Mesodermal cell (in vitro differentiated cells): ENCODE measurements around the gene MPHOSPH6.

ENCODE experiments used
- H3K27ac ChIP-seq: 2 replicates; pipeline ENCODE4 v1.7.0; 2013; ENCODE audit warnings: mild to moderate bottlenecking, low read depth, low read length, moderate library complexity; ENCODE audit not compliant: severe bottlenecking
- H3K36me3 ChIP-seq: 2 replicates; pipeline ENCODE4 v1.7.1; 2013; ENCODE audit warnings: mild to moderate bottlenecking, low read length, moderate library complexity; ENCODE audit not compliant: control insufficient read depth, insufficient read depth
- H3K4me1 ChIP-seq: one replicate; pipeline ENCODE4 v1.7.1; 2013; ENCODE audit warnings: mild to moderate bottlenecking, low read length; ENCODE audit not compliant: insufficient read depth, control insufficient read depth, poor library complexity, severe bottlenecking
- H3K4me3 ChIP-seq: 2 replicates; pipeline ENCODE4 v1.7.0; 2013; ENCODE audit warnings: low read length, control low read depth, mild to moderate bottlenecking; ENCODE audit not compliant: insufficient read depth, poor library complexity, severe bottlenecking; ENCODE audit errors: extremely low read depth
- H3K9me3 ChIP-seq: 2 replicates; pipeline ENCODE4 v1.7.1; 2013; ENCODE audit warnings: mild to moderate bottlenecking, low read length, moderate library complexity; ENCODE audit not compliant: control insufficient read depth
- whole genome bisulfite sequencing, 2 experiments: methylation state at CpG; one replicate each; pipeline ENCODE4 v1.1.5; 2013; ENCODE audit warnings: missing lambda C conversion rate in 2 of 2; ENCODE audit not compliant: insufficient coverage in 2 of 2; 5-methylcytosine and 5-hydroxymethylcytosine counted together

The MPHOSPH6 gene

GRCh38 chr16:82175627-82176026 lies 5.6 kb upstream of the MPHOSPH6 start:
- Histone ChIP-seq H3K36me3 (no peaks in the 10 kb centered on the region), H3K4me3 (no peak overlapping the region), H3K9me3 (no peaks in the 10 kb centered on the region), H3K4me1 (no peaks in the 10 kb centered on the region), H3K27ac (no peak overlapping the region)
- 83 to 85% methylated on average over 4 of the region's 4 CpGs for WGBS, 2 experiments

DNA sequence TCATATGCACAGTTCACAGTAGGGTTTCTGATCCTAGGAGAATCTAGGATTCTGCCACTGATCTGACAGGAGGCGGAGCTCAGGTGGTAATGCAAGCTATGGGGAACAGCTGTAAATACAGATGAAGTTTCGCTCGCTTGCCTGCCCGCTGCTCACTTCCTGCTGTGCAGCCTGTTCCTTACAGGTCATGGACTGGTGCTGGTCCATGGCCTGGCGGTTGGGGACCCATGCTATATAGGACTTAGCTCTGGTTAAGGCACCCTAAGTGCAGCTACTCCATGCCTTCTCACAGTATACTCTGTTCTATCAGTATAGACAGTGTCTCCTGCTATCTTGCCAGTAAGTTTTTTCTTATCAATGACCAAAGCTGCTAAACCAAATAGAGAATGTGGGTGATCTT lies 2.4 kb downstream of the MPHOSPH6 start:
- no peak overlapping the region for H3K27ac ChIP-seq
- H3K9me3 ChIP-seq = peaks cover 6% of the 10 kb centered on the region
- no peaks in the 10 kb centered on the region for H3K4me1 ChIP-seq
- peaks cover 53% of the 10 kb centered on the region for H3K36me3 ChIP-seq
- no peak overlapping the region for H3K4me3 ChIP-seq
- WGBS, 2 experiments = 98% methylated on average over 4 to 5 of the region's 5 CpGs

GRCh38 chr16:82160226-82160625 lies 9.8 kb downstream of the MPHOSPH6 start:
- Histone ChIP-seq H3K9me3 (no peaks in the 10 kb centered on the region), H3K4me1 (no peaks in the 10 kb centered on the region), H3K4me3 (no peak overlapping the region), H3K36me3 (peaks cover 91% of the 10 kb centered on the region), H3K27ac (no peak overlapping the region)
- 77 to 79% methylated on average over 5 to 6 of the region's 6 CpGs for WGBS, 2 experiments

- Histone ChIP-seq H3K4me1 (peaks cover 7% of the 10 kb centered on the region), H3K4me3 (no peak overlapping the region), H3K36me3 (peaks cover 87% of the 10 kb centered on the region), H3K9me3 (no peaks in the 10 kb centered on the region), H3K27ac (no peak overlapping the region)
- 86 to 91% methylated on average over 2 to 3 of the region's 5 CpGs for WGBS, 2 experiments
Measured at GRCh38 chr16:82157836-82158235, 12.2 kb downstream of the MPHOSPH6 start.

DNA sequence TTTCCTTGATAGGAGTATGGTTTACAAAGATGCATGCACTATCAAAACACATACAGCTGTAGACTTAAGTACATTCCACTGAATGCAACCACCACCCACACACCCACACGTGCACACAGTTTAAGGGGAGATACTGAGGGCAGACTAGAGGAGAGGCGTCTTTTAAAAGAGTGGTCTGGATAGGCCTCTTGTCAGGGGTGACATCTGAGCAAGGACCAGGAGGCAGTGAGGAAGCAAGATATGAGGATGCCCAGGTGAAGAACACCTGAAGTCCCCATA lies 12.6 kb downstream of the MPHOSPH6 start:
- Histone ChIP-seq H3K9me3 (no peaks in the 10 kb centered on the region), H3K4me1 (peaks cover 11% of the 10 kb centered on the region), H3K36me3 (peaks cover 87% of the 10 kb centered on the region), H3K27ac (no peak overlapping the region), H3K4me3 (no peak overlapping the region)
- 83 to 100% methylated on average over 1 of the region's 2 CpGs for WGBS, 2 experiments

DNA sequence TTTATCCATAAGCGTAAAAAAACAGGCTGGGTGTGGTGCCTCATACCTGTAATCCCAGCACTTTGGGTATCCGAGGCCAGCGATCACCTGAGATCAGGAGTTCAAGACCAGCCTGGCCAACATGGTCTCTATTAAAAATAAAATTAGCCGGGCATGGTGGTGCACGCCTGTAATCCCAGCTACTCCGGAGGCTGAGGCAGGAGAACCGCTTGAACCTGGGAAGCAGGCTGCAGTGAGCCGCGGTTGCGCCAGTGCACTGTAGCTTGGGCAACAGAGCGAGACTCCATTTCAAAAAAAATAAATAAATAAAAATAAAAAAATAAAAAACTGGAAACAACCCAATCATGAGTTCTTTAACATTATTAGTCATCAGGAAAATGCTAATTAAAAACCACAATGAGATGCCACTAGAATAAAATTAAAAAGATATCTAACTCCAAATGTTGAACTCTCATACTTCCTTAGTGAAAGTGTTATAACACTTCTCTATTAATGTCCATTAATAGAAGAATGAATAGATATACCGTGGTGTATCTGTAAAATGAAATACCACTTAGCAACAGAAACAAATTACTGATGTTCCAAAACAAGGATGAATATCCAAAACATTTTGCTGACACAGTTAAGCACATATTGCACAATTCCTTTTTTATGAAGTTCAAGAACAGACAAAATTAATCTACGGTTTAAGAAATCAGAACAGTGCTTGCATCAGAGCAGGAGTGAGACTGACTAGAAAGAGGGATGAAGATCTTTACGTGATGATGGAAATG lies 13.1 kb downstream of the MPHOSPH6 start:
- peaks cover 16% of the 10 kb centered on the region for H3K4me1 ChIP-seq
- WGBS, 2 experiments = 89 to 98% methylated on average over 6 to 7 of the region's 14 CpGs
- peaks cover 84% of the 10 kb centered on the region for H3K36me3 ChIP-seq
- no peak overlapping the region for H3K27ac ChIP-seq
- H3K4me3 ChIP-seq = no peak overlapping the region
- H3K9me3 ChIP-seq = no peaks in the 10 kb centered on the region

DNA sequence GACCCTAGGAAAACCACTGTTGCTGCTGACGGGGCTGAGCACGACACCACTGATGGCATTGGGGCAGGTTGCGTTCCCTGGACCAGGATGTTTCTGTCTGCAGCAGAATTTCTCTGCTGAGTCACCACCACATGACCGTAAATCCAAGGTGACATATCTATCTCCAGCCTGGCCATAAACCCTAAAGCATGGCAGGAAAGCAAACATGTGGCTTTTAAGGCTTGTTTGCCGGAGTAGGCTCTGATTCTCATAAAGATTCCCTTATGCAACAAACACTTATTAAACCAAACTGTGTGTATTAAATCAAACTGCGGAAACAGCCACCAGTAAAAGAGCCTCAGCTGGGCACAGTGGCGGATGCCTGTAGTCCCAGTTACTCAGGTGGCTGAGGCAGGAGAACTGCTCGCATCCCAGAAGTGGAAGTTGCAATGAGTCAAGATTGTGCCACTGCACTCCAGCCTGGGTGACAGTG lies 17.3 kb downstream of the MPHOSPH6 start:
- Histone ChIP-seq H3K4me1 (peaks cover 17% of the 10 kb centered on the region), H3K4me3 (no peak overlapping the region), H3K27ac (peak overlapping the region; percentile 71), H3K36me3 (peaks cover 68% of the 10 kb centered on the region), H3K9me3 (no peaks in the 10 kb centered on the region)
- 95 to 96% methylated on average over 7 of the region's 8 CpGs for WGBS, 2 experiments

GRCh38 chr16:82152196-82152595 lies 17.8 kb downstream of the MPHOSPH6 start:
- peaks cover 68% of the 10 kb centered on the region for H3K36me3 ChIP-seq
- peaks cover 17% of the 10 kb centered on the region for H3K4me1 ChIP-seq
- 93 to 95% methylated on average over 2 of the region's 2 CpGs for WGBS, 2 experiments
- H3K4me3 ChIP-seq = no peak overlapping the region
- peak overlapping the region; percentile 71 for H3K27ac ChIP-seq
- H3K9me3 ChIP-seq = no peaks in the 10 kb centered on the region

DNA sequence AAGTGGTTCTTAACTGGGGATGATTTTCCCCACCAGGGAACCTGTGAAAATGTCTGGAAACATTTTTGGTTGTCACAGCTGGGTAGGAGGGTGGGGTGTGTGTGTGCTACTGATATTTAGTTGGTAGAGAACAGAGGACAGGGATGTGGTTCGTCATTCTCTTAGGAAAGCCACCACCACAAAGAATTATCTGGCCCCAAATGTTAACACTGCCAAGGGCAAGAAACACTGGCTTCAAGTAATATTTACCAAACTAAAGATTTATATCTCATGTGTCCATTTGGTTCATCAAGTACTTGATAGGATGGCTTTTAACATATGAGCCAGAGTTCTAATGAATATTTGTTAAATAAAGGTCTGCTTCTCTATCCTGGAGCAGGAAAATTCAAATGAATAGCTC lies 19.5 kb downstream of the MPHOSPH6 start:
- peaks cover 17% of the 10 kb centered on the region for H3K4me1 ChIP-seq
- WGBS, 2 experiments = no CpG with 5 or more reads among the region's 1 CpG

GRCh38 chr16:82149536-82149935 lies 20.5 kb downstream of the MPHOSPH6 start:
- no peaks in the 10 kb centered on the region for H3K9me3 ChIP-seq
- peaks cover 17% of the 10 kb centered on the region for H3K4me1 ChIP-seq
- H3K4me3 ChIP-seq = no peak overlapping the region
- no peak overlapping the region for H3K27ac ChIP-seq
- WGBS, 2 experiments = no CpG with 5 or more reads among the region's 2 CpGs
- H3K36me3 ChIP-seq = peaks cover 67% of the 10 kb centered on the region

More for the DNA sequence above, 19.5 kb downstream of the MPHOSPH6 start:
- Histone ChIP-seq H3K9me3 (no peaks in the 10 kb centered on the region), H3K27ac (no peak overlapping the region), H3K4me3 (no peak overlapping the region), H3K36me3 (peaks cover 70% of the 10 kb centered on the region)

DNA sequence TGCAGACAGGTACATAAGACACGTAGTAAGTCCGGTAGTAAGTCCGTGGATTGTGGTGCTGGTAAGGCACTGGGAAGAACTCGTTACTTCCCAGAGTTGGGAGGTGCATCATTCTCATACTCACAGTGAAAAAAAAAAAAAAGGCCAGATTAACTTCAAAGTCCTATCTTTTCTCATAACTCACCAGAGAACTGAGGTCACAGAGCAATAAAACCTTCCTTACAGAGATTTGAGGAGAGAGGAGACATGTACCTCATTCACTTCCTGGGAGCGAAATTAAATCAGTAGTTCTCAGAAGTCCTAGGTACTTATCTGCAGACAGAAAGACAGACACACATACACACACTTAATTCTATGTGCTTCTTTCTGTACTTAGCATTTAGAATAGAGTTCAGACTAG lies 22.5 kb downstream of the MPHOSPH6 start:
- Histone ChIP-seq H3K4me3 (no peak overlapping the region), H3K27ac (no peak overlapping the region), H3K36me3 (peaks cover 53% of the 10 kb centered on the region), H3K4me1 (peaks cover 6% of the 10 kb centered on the region), H3K9me3 (no peaks in the 10 kb centered on the region)
- WGBS, 2 experiments = 97% methylated on average over 3 of the region's 5 CpGs; no CpG with 5 or more reads in 1 of the 2 experiments
